Activated T-helper 17 cell treated with anti-CD3 and anti-CD28 coated beads, Interleukin-2, amount 50 U/mL, for 72 hours (primary cell): ENCODE results near the gene RAVER1. TPM values are rescaled to one million over a fixed set of nuclear protein-coding genes. Genes with fewer than 3 reads are reported as not detected.
"Not testable (repeated sequence)": the region's sequence is repeated elsewhere in the genome, so short reads cannot be mapped to it uniquely, and the experiment has no call there.

ENCODE experiments used
- ATAC-seq: fragments of 150-1000 bp; cut with Tn5 transposase; replicated peaks from 2 replicates; pipeline ENCODE4 v1.10.0; 2021; ENCODE audit warnings: mild to moderate bottlenecking, moderate library complexity
- H3K27ac Mint-ChIP-seq: one replicate; pipeline ENCODE4 v1.8.0; 2022; ENCODE audit warnings: mixed read lengths
- H3K27me3 Mint-ChIP-seq: one replicate; pipeline ENCODE4 v1.8.0; 2022; ENCODE audit warnings: mixed read lengths
- H3K36me3 Mint-ChIP-seq: one replicate; pipeline ENCODE4 v1.8.0; 2022; ENCODE audit warnings: low read depth, mild to moderate bottlenecking, mixed read lengths
- H3K4me1 Mint-ChIP-seq: one replicate; pipeline ENCODE4 v1.8.0; 2022; ENCODE audit warnings: mixed read lengths
- H3K4me3 Mint-ChIP-seq: one replicate; pipeline ENCODE4 v1.8.0; 2022; ENCODE audit warnings: mild to moderate bottlenecking, mixed read lengths
- H3K9me3 Mint-ChIP-seq: one replicate; pipeline ENCODE4 v1.8.0; 2022; ENCODE audit warnings: mixed read lengths
- total RNA-seq, 2 donors: library from RNA; stranded (reverse); gene quantifications; one replicate each; pipeline ENCODE4 v1.2.3, GENCODE V29; 2022

RAVER1 gene
- total RNA-seq, 2 donors from 2014 or later: 66.3 to 88.7 TPM

- Mint-ChIP-seq H3K36me3 (peaks cover 100% of the 10 kb centered on the region), H3K27ac (no peak overlapping the region), H3K4me1 (no peaks in the 10 kb centered on the region), H3K27me3 (no peaks in the 10 kb centered on the region), H3K9me3 (no peaks in the 10 kb centered on the region), H3K4me3 (no peak overlapping the region)
- ATAC-seq: no peak
These were observed 28.9 kb upstream of the RAVER1 start for GRCh38 chr19:10362259-10362658.

GRCh38 chr19:10361569-10362011 is 28.3 kb upstream of the RAVER1 start:
- H3K4me3 Mint-ChIP-seq: no peak overlapping the region
- ATAC-seq: no peak
- H3K27me3 Mint-ChIP-seq: no peaks in the 10 kb centered on the region
- H3K27ac Mint-ChIP-seq: no peak overlapping the region
- H3K4me1 Mint-ChIP-seq: no peaks in the 10 kb centered on the region
- peaks cover 99% of the 10 kb centered on the region for H3K36me3 Mint-ChIP-seq
- no peaks in the 10 kb centered on the region for H3K9me3 Mint-ChIP-seq

GRCh38 chr19:10356431-10356830 is 23.1 kb upstream of the RAVER1 start:
- no peak overlapping the region for H3K27ac Mint-ChIP-seq
- no peaks in the 10 kb centered on the region for H3K27me3 Mint-ChIP-seq
- H3K36me3 Mint-ChIP-seq: peaks cover 96% of the 10 kb centered on the region
- no peaks in the 10 kb centered on the region for H3K9me3 Mint-ChIP-seq
- no peak overlapping the region for H3K4me3 Mint-ChIP-seq
- ATAC-seq: no peak
- H3K4me1 Mint-ChIP-seq: no peaks in the 10 kb centered on the region

- Mint-ChIP-seq H3K27ac (no peak overlapping the region), H3K9me3 (no peaks in the 10 kb centered on the region), H3K27me3 (no peaks in the 10 kb centered on the region), H3K4me3 (no peak overlapping the region), H3K4me1 (no peaks in the 10 kb centered on the region), H3K36me3 (peaks cover 87% of the 10 kb centered on the region)
- ATAC-seq: peak; percentile 50
These were observed 20.6 kb upstream of the RAVER1 start for GRCh38 chr19:10353793-10354391.

- H3K36me3 Mint-ChIP-seq: peaks cover 78% of the 10 kb centered on the region
- ATAC-seq: no peak
- H3K4me1 Mint-ChIP-seq: no peaks in the 10 kb centered on the region
- H3K27ac Mint-ChIP-seq: no peak overlapping the region
- no peak overlapping the region for H3K4me3 Mint-ChIP-seq
- no peaks in the 10 kb centered on the region for H3K27me3 Mint-ChIP-seq
- H3K9me3 Mint-ChIP-seq: no peaks in the 10 kb centered on the region
These were observed 19.7 kb upstream of the RAVER1 start for GRCh38 chr19:10352764-10353671.

- Mint-ChIP-seq H3K36me3 (peaks cover 18% of the 10 kb centered on the region), H3K4me1 (no peaks in the 10 kb centered on the region)
These were observed 13.2 kb upstream of the RAVER1 start for GRCh38 chr19:10346509-10346908.

GRCh38 chr19:10344780-10345179 is 11.5 kb upstream of the RAVER1 start:
- H3K27ac Mint-ChIP-seq: no peak overlapping the region
- H3K4me1 Mint-ChIP-seq: no peaks in the 10 kb centered on the region
- no peak for ATAC-seq
- no peak overlapping the region for H3K4me3 Mint-ChIP-seq
- H3K36me3 Mint-ChIP-seq: peaks cover under 1% of the 10 kb centered on the region
- no peaks in the 10 kb centered on the region for H3K9me3 Mint-ChIP-seq
- H3K27me3 Mint-ChIP-seq: no peaks in the 10 kb centered on the region

More at GRCh38 chr19:10346509-10346908, 13.2 kb upstream of the RAVER1 start:
- Mint-ChIP-seq H3K4me3 (no peak overlapping the region), H3K27me3 (no peaks in the 10 kb centered on the region), H3K9me3 (no peaks in the 10 kb centered on the region), H3K27ac (no peak overlapping the region)
- ATAC-seq: no peak

GRCh38 chr19:10343495-10343894 is 10.2 kb upstream of the RAVER1 start:
- Mint-ChIP-seq H3K36me3 (peaks cover 5% of the 10 kb centered on the region), H3K4me1 (peaks cover 1% of the 10 kb centered on the region), H3K9me3 (no peaks in the 10 kb centered on the region), H3K27me3 (no peaks in the 10 kb centered on the region), H3K4me3 (no peak overlapping the region), H3K27ac (no peak overlapping the region)
- ATAC-seq: no peak

- peak overlapping the region; percentile 86 for H3K4me3 Mint-ChIP-seq
- no peaks in the 10 kb centered on the region for H3K9me3 Mint-ChIP-seq
- no peak for ATAC-seq
- peak overlapping the region; percentile 84 for H3K27ac Mint-ChIP-seq
- H3K27me3 Mint-ChIP-seq: no peaks in the 10 kb centered on the region
- peaks cover 31% of the 10 kb centered on the region for H3K36me3 Mint-ChIP-seq
- H3K4me1 Mint-ChIP-seq: peaks cover 5% of the 10 kb centered on the region
These were observed 6.6 kb upstream of the RAVER1 start for GRCh38 chr19:10339977-10340376.

- peak within 1 kb of the TSS; percentile 84 for H3K27ac Mint-ChIP-seq
- no peaks in the 10 kb centered on the region for H3K27me3 Mint-ChIP-seq
- peak; percentile 97 for ATAC-seq
- peak within 1 kb of the TSS; percentile 86 for H3K4me3 Mint-ChIP-seq
- H3K36me3 Mint-ChIP-seq: peaks cover 36% of the 10 kb centered on the region
- no peaks in the 10 kb centered on the region for H3K9me3 Mint-ChIP-seq
- H3K4me1 Mint-ChIP-seq: peaks cover 5% of the 10 kb centered on the region
These were observed 6.1 kb upstream of the RAVER1 start, which contains the start of gene ICAM3 for GRCh38 chr19:10339380-10339960. ICAM3 (minus strand) TSS chr19:10339624; CDS start chr19:10339614, 10 bp downstream.

- H3K4me1 Mint-ChIP-seq: peaks cover 5% of the 10 kb centered on the region
- ATAC-seq: peak; percentile 67
- H3K27me3 Mint-ChIP-seq: no peaks in the 10 kb centered on the region
- H3K4me3 Mint-ChIP-seq: peak overlapping the region; percentile 86
- H3K27ac Mint-ChIP-seq: peak overlapping the region; percentile 84
- peaks cover 42% of the 10 kb centered on the region for H3K36me3 Mint-ChIP-seq
- no peaks in the 10 kb centered on the region for H3K9me3 Mint-ChIP-seq
These were observed 5.6 kb upstream of the RAVER1 start for GRCh38 chr19:10338940-10339339.

GRCh38 chr19:10336725-10337124 is 3.4 kb upstream of the RAVER1 start:
- H3K27me3 Mint-ChIP-seq, H3K4me1 Mint-ChIP-seq, H3K9me3 Mint-ChIP-seq, ATAC-seq, H3K27ac Mint-ChIP-seq: not testable (repeated sequence)
- peaks cover 64% of the 10 kb centered on the region for H3K36me3 Mint-ChIP-seq
- peak overlapping the region; percentile 28 for H3K4me3 Mint-ChIP-seq

- no peaks in the 10 kb centered on the region for H3K27me3 Mint-ChIP-seq
- peaks cover 9% of the 10 kb centered on the region for H3K4me1 Mint-ChIP-seq
- ATAC-seq: no peak
- H3K36me3 Mint-ChIP-seq: peaks cover 71% of the 10 kb centered on the region
- H3K4me3 Mint-ChIP-seq: peak overlapping the region; percentile 94
- H3K9me3 Mint-ChIP-seq: no peaks in the 10 kb centered on the region
- H3K27ac Mint-ChIP-seq: no peak overlapping the region
These were observed 2.1 kb upstream of the RAVER1 start for GRCh38 chr19:10335352-10335985.

GRCh38 chr19:10334588-10335351 is 1.4 kb upstream of the RAVER1 start:
- no peaks in the 10 kb centered on the region for H3K9me3 Mint-ChIP-seq
- H3K4me1 Mint-ChIP-seq: peaks cover 9% of the 10 kb centered on the region
- ATAC-seq: no peak
- no peak overlapping the region for H3K27ac Mint-ChIP-seq
- H3K36me3 Mint-ChIP-seq: peaks cover 78% of the 10 kb centered on the region
- H3K4me3 Mint-ChIP-seq: peak overlapping the region; percentile 94
- H3K27me3 Mint-ChIP-seq: no peaks in the 10 kb centered on the region
